Right lobe of liver (tissue), 6 donors: ENCODE data around the gene GXYLT2. TPM values are rescaled to one million over a fixed set of nuclear protein-coding genes. Genes with fewer than 3 reads are reported as not detected.
A peak's percentile ranks its signal among the peaks of the same experiment; 100 is the strongest.

Experiments
- ATAC-seq, 4 donors: fragments of 200-7000 bp; cut with Tn5 transposase; one replicate each; pipeline ENCODE4 v1.9.1; 2020; ENCODE audit warnings: mild to moderate bottlenecking in 4 of 4, moderate library complexity in 4 of 4
- DNase-seq, 3 donors: peaks; one replicate each; pipeline ENCODE4 v3.0.0-alpha.2; 2020
- H3K27ac ChIP-seq, 3 donors: fragments of 200-600 bp; one replicate each; pipeline ENCODE4 v1.8.0; 2022
- H3K27me3 ChIP-seq, 2 donors: fragments of 200-600 bp; one replicate each; pipeline ENCODE4 v1.8.0; 2022
- H3K36me3 ChIP-seq, 4 donors: fragments of 200-600 bp; sonication (generic) in 1 of 4; one replicate each; pipeline versions ENCODE4 v1.5.1 to v1.8.0; 2017 to 2022; ENCODE audit warnings: control low read depth in 1 of 4
- H3K4me1 ChIP-seq, 4 donors: fragments of 200-600 bp; sonication (generic) in 1 of 4; one replicate each; pipeline versions ENCODE4 v1.5.1 to v1.8.0; 2017 to 2022; ENCODE audit warnings: control low read depth in 1 of 4
- H3K4me3 ChIP-seq, 3 donors: fragments of 200-600 bp; one replicate each; pipeline ENCODE4 v1.8.0; 2022
- H3K9me3 ChIP-seq, 4 donors: fragments of 200-600 bp; sonication (generic) in 1 of 4; one replicate each; pipeline versions ENCODE4 v1.5.1 to v1.8.0; 2017 to 2022; ENCODE audit warnings: control low read depth in 1 of 4
- POLR2A ChIP-seq: fragments of 450-650 bp; IDR thresholded peaks from one replicate; pipeline ENCODE4 v1.6.1; 2017; ENCODE audit warnings: antibody characterized with exemption, mild to moderate bottlenecking
- WGBS: methylation state at CpG from one replicate; pipeline ENCODE4 v1.1.6; 2018; ENCODE audit warnings: low coverage, low lambda C conversion rate; ENCODE audit not compliant: insufficient coverage; ENCODE audit errors: missing lambda C conversion rate; 5-methylcytosine and 5-hydroxymethylcytosine counted together
- intact Hi-C, 2 donors: fragments of 100-400 bp; cut with DNase I; formaldehyde crosslinking; loops; one replicate each; pipeline versions ENCODE4 v1.11.2 to v1.14.1; 2022
- total RNA-seq, 6 experiments: library from RNA; depleted of rRNA in 2 of 6; stranded (reverse); fragments of >200 nt in 2 of 6; fragmentation: NEBNext Ultra II Directional in 3 of 6; extraction: Animal tissue kit (Norgen Biotek cat#: 25700) in 3 of 6; gene quantifications; one replicate each; pipeline versions ENCODE4 v1.1.0 to v1.2.4, GENCODE V29; 2016 to 2023
- TF ChIP-seq, protein P1 (sequence below), 4 donors: fragments of 200-600 bp in 3 of 4; fragments of 450-650 bp in 1 of 4; IDR thresholded peaks; one replicate each; pipeline versions ENCODE4 v1.5.1 to v1.8.0; 2016 to 2022; ENCODE audit warnings: antibody characterized with exemption in 4 of 4, mild to moderate bottlenecking in 2 of 4
- donor health status: DM: no; HTN: yes; CAD: no.
- donor health status: DM: no; HTN: no; CAD: no.
- donor health status: DM: no; HTN: no; CAD: no.
- donor health status: DM: no; HTN: yes; CAD: no.
- donor health status: DM: no; HTN: yes; CAD: no.

The GXYLT2 gene
- total RNA-seq, 6 experiments from 2014 or later = 0.06 to 0.69 (median 0.12) TPM; not detected in 1

DNA sequence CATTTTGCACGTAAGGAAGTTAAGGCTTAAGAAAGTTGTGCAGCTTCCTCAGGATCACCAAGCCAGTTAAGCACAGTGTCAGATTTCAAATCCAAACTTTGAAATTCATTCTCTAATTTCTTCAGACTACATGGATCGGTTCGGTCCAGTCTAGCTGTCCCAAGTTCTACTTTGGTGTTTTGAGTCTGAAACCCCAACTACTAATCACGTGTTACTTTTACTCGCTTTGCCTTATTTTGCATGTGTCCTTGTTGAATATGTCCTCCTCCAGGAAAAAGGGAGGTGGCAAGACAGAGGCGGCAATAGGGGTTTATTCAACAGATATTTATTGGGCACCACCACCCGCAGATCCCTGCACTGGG lies 522 bp upstream of the GXYLT2 start:
- 6% methylated on average over 7 of the region's 7 CpGs for WGBS
- Histone ChIP-seq H3K36me3 (no peaks in the 10 kb centered on the region), H3K27me3 (peaks cover 0 to 10% of the 10 kb centered on the region in 2 donors), H3K4me1 (peaks cover 0 to 4% (median 2%) of the 10 kb centered on the region in 4 donors), H3K4me3 (peak overlapping the region in 2 of 3 donors; percentile 20 to 40), H3K9me3 (no peaks in the 10 kb centered on the region), H3K27ac (no peak overlapping the region)
- intact Hi-C loops = no loop called here
- ATAC-seq (no peak), DNase-seq (no peak)
- TF ChIP-seq POLR2A = no peak
- TF ChIP-seq, protein P1, sequence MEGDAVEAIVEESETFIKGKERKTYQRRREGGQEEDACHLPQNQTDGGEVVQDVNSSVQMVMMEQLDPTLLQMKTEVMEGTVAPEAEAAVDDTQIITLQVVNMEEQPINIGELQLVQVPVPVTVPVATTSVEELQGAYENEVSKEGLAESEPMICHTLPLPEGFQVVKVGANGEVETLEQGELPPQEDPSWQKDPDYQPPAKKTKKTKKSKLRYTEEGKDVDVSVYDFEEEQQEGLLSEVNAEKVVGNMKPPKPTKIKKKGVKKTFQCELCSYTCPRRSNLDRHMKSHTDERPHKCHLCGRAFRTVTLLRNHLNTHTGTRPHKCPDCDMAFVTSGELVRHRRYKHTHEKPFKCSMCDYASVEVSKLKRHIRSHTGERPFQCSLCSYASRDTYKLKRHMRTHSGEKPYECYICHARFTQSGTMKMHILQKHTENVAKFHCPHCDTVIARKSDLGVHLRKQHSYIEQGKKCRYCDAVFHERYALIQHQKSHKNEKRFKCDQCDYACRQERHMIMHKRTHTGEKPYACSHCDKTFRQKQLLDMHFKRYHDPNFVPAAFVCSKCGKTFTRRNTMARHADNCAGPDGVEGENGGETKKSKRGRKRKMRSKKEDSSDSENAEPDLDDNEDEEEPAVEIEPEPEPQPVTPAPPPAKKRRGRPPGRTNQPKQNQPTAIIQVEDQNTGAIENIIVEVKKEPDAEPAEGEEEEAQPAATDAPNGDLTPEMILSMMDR (IDR thresholded peaks at IDR 0.05) = no peak

GRCh38 chr3:72888546-72889309 lies 882 bp downstream of the GXYLT2 start:
- H3K36me3 ChIP-seq = no peaks in the 10 kb centered on the region
- ATAC-seq (no peak), DNase-seq (no peak)
- peak overlapping the region in 2 of 3 donors; percentile 10 to 40 for H3K4me3 ChIP-seq
- intact Hi-C loops = no loop called here
- peaks cover 0 to 10% of the 10 kb centered on the region in 2 donors for H3K27me3 ChIP-seq
- H3K4me1 ChIP-seq = peaks cover 0 to 4% (median 2%) of the 10 kb centered on the region in 4 donors
- TF ChIP-seq POLR2A = no peak
- TF ChIP-seq, protein P1 (IDR thresholded peaks at IDR 0.05) = no peak
- H3K27ac ChIP-seq = no peak overlapping the region
- no peaks in the 10 kb centered on the region for H3K9me3 ChIP-seq
- WGBS = 17% methylated on average over 16 of the region's 21 CpGs

GRCh38 chr3:72889310-72890165 lies 1.7 kb downstream of the GXYLT2 start:
- intact Hi-C loops = no loop called here
- TF ChIP-seq, protein P1 (IDR thresholded peaks at IDR 0.05) = no peak
- TF ChIP-seq POLR2A = no peak
- WGBS = 81% methylated on average over 13 of the region's 13 CpGs
- Histone ChIP-seq H3K27me3 (peaks cover 0 to 10% of the 10 kb centered on the region in 2 donors), H3K4me1 (peaks cover 0 to 4% (median 2%) of the 10 kb centered on the region in 4 donors), H3K9me3 (no peaks in the 10 kb centered on the region), H3K27ac (no peak overlapping the region), H3K4me3 (no peak overlapping the region), H3K36me3 (no peaks in the 10 kb centered on the region)
- ATAC-seq (no peak), DNase-seq (no peak)

DNA sequence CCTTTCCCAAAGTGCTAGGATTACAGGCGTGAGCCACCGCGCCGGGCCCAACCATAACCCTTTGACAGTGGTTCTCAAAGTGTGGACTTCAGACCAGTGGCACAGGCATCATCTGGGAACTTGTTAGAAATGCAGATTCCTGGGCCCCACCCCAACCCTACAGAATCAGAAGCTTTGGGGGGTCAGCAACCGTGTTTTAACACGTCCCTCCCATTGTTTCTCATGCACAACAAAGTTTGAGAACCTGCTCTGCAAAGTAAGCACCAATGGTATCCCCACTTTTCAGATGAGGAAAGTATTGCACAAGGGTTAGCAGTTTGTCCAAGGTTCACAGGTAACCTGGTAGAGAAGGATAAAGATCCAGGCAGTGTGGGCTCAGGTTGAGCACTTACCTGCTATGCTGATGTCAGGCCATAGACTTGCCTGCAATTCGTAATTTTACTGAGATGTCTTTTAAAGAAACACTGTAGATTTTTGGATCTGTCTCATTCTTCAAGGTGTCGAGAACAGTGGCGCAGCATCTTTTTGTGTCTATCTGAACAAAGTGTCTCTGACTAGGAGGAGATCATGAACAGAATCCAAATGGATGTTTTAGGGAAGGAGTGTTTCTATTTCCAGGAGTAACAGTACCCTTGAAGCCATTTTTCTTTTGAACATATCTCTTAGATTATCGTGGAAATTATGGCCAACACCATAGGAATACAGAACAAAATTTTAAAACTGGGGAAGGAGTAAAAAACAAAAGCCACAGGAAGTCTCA lies 2.5 kb downstream of the GXYLT2 start:
- Histone ChIP-seq H3K4me1 (peaks cover 0 to 4% (median 2%) of the 10 kb centered on the region in 4 donors), H3K27ac (no peak overlapping the region), H3K27me3 (peaks cover 0 to 10% of the 10 kb centered on the region in 2 donors), H3K36me3 (no peaks in the 10 kb centered on the region), H3K4me3 (no peak overlapping the region), H3K9me3 (no peaks in the 10 kb centered on the region)
- TF ChIP-seq, protein P1 (IDR thresholded peaks at IDR 0.05) = no peak
- TF ChIP-seq POLR2A = no peak
- intact Hi-C loops = no loop called here
- 79% methylated on average over 7 of the region's 10 CpGs for WGBS
- no peak for DNase-seq
- ATAC-seq = no peak
